ENCODE data around the gene IL10RA.

IL10RA gene

DNA sequence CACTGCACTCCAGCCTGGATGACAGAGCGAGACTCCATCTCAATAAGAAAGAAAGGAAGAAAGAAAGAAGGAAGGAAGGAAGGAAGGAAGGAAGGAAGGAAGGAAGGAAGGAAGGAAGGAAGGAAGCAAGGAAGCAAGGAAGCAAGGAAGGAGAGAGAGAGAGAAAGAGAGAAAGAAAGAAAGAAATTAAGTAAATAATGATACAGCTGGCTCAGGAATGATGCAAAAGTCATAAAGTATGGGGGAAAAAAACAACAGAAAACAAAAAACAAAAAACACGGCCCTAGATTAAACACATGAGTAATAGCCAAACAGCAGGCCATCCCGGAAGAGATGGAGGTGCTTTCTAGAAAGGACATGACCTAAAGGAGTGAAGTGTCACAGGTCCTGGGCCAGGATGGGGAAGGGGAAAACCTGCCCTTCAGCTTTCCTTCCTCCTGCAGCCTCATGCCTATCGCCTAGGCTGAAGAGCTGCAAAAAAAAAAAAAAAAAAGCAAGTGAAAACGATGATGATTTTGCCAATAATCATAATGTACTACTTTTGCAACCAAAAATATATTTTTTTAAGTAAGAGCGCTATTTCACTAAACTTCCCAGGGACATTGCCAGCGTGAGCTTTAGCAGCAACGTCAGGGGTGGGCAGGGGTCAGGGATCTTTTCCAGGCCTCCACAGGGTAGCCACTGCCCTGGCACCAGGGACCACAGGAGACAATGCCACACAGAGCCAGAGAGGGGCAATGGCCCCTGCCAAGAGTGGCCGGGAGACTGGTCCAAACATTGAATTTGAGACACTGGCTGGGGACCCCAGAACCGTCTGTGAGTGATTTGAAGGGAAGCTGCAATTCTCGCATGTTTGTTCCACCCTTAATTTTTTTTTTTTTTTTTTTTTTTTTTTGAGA is 62.5 kb downstream of the IL10RA start:
- no peak for DNase-seq

DNA sequence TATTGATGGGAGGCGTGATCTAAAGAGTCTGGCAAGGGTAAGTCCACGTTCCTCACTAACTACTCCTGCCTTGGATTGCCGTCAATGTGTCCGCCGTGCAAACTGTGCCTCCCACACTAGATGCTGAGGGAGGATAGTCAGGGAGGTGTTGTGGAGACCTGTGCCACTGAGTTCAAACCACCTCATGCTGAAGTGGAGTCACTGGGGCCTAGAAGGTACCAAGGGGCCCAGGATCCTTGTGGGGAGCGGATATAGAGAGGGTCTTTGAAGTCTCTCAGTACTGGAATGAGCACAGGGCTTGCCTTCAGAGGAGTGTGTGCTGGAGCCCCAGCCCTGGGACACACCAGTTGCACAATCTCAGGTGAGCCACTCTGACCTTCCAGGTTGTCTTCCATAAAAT is 63.6 kb downstream of the IL10RA start:
- no peak for DNase-seq

DNA sequence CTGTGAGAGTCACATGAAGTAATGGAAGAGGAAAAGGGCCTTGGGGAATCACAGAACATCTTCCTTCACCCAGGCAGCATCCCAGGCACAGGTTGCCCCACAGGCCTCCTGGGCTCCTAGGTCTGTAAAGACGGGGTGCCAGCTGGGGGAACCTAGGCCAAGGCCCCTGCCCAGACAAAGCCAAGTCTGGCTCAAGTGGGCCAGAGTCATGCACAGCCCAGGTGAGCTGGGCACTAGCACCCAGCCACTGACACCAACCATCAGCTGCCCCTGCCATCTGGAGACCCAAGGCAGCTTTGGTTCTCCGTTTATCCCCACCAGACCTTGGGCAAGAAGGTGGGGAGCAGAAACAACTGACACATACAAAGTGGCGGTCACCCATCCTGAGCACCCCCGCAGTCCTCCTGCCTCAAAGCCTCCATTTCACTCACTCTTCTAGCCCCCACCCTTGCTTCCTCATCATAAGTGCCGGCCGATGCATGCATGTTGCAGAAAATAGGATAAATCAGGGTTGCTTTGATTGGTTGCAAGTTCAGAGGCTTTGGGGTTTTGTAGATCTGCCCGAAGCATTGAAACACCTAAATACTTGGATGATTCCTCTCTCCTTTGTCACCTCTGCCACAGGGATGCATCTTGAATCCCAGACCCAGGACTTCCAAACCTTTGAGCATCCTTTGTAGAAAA is 64.2 kb downstream of the IL10RA start:
- DNase-seq = no peak
